ENCODE results near the gene PRG3. TPM values are rescaled to one million over a fixed set of nuclear protein-coding genes. Genes with fewer than 3 reads are reported as not detected.

Gene PRG3
- total RNA-seq, 1 experiment from 2014 or later: not detected

DNA sequence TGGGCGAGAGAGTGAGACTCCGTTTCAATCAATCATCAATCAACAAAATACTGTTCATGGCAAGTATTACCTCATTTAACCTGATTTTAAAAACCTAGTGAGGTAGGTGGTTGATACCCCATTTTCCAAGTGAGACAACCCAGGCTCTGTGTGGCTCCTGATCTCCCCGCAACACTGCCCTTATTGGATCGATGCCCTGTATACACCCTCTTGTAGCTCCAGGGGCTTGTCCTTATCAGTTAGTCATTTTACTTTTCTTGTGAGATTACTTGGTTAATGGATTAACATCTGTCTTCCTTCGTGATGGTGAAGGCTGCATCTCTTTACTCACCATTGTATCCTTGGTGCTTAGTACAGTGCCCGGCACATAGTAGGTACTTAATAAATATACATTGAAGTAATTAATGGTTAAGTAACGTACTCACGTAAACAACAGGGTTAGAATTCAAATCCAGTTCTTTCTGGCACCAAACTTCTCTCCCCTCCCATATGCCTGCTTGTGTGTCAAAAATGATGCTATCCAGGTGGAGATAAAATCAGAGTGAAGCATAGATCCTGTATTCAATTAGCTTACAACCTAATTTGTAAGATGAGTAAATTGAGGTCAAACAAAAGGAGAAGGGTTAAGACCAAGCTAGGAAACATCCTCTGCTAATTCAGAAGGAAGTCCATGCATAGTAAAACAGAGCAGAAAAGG lies 11.3 kb upstream of the PRG3 start:
- ChIA-PET CTCF (no interaction called here), POLR2A (ENCODE audit: unreplicated experiment) (no interaction called here)
- Histone ChIP-seq H3K9me2 (replicated peaks; ENCODE audit: low read length) (no peaks in the 10 kb centered on the region), H3K4me3 (ENCODE audit: low read length) (no peak overlapping the region), H3K4me1 (ENCODE audit: insufficient read depth, low read length) (no peaks in the 10 kb centered on the region), H3K9ac (ENCODE audit: low read length) (no peak overlapping the region), H3F3A (ENCODE audit: low read length, unreplicated experiment) (no peaks in the 10 kb centered on the region), H2AFZ (ENCODE audit: low read length) (no peak overlapping the region), H3K9me3 (ENCODE audit: low read length) (no peaks in the 10 kb centered on the region), H3K79me2 (ENCODE audit: low read length) (no peaks in the 10 kb centered on the region), H4K20me1 (ENCODE audit: low read length) (no peaks in the 10 kb centered on the region), H3K27ac (ENCODE audit: low read length) (no peak overlapping the region), H3K27me3 (ENCODE audit: low read length) (peaks cover 34% of the 10 kb centered on the region), H3K36me3 (ENCODE audit: low read depth, low read length) (no peaks in the 10 kb centered on the region), H3K4me2 (ENCODE audit: low read length) (no peak overlapping the region)
- DNase-seq: no peak
- no TSS peak for BruUV-seq (replicated peaks)
- intact Hi-C loops (cut with micrococcal nuclease): no loop called here
- no peak for TF ChIP-seq EZH2 (IDR thresholded peaks at IDR 0.05; ENCODE audit: low read length, unreplicated experiment)
- ATAC-seq: no peak

DNA sequence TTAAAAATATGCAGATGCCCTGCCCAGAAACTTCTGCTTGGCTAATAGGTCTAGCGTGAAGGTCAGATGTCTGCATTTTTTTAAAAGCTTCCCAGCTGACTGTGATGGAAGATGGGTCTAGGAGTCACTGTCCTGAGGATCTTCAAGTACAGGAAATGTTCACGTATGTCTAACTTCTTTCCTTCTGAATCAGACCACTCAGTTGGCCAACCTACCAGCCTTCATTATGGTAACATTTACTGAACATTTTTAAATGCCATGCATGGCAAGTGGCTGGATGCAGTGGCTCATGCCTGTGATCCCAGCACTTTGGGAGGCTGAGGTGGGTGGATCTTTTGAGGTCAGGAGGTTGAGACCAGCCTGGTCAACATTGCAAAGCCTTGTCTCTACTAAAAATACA lies 10.6 kb upstream of the PRG3 start:
- Histone ChIP-seq H3K4me1 (ENCODE audit: insufficient read depth, low read length) (no peaks in the 10 kb centered on the region), H3K27ac (ENCODE audit: low read length) (no peak overlapping the region), H3K4me3 (ENCODE audit: low read length) (no peak overlapping the region), H3K9ac (ENCODE audit: low read length) (no peak overlapping the region), H3K36me3 (ENCODE audit: low read depth, low read length) (no peaks in the 10 kb centered on the region), H3K9me3 (ENCODE audit: low read length) (no peaks in the 10 kb centered on the region), H3K9me2 (replicated peaks; ENCODE audit: low read length) (no peaks in the 10 kb centered on the region), H3F3A (ENCODE audit: low read length, unreplicated experiment) (no peaks in the 10 kb centered on the region), H3K79me2 (ENCODE audit: low read length) (no peaks in the 10 kb centered on the region), H3K4me2 (ENCODE audit: low read length) (no peak overlapping the region), H2AFZ (ENCODE audit: low read length) (no peak overlapping the region), H3K27me3 (ENCODE audit: low read length) (peaks cover 34% of the 10 kb centered on the region), H4K20me1 (ENCODE audit: low read length) (no peaks in the 10 kb centered on the region)
- DNase-seq (no peak), ATAC-seq (no peak)
- BruUV-seq (replicated peaks): no TSS peak
- intact Hi-C loops (cut with micrococcal nuclease): no loop called here
- TF ChIP-seq EZH2phosphoT487 (IDR thresholded peaks at IDR 0.05; ENCODE audit: borderline replicate concordance, low read length) (no peak), CTCF (conservative IDR thresholded peaks at IDR 0.05; ENCODE audit: low read depth, low read length) (no peak), EZH2 (IDR thresholded peaks at IDR 0.05; ENCODE audit: low read length, unreplicated experiment) (no peak)
- POLR2A ChIA-PET (ENCODE audit: unreplicated experiment): no interaction called here
- CTCF ChIA-PET: no interaction called here

- Histone ChIP-seq H3K4me2 (ENCODE audit: low read length) (no peak overlapping the region), H3K9me3 (ENCODE audit: low read length) (no peaks in the 10 kb centered on the region), H3K9me2 (replicated peaks; ENCODE audit: low read length) (no peaks in the 10 kb centered on the region), H3K36me3 (ENCODE audit: low read depth, low read length) (no peaks in the 10 kb centered on the region), H3K4me3 (ENCODE audit: low read length) (no peak overlapping the region), H3K27me3 (ENCODE audit: low read length) (peaks cover 35% of the 10 kb centered on the region), H3K79me2 (ENCODE audit: low read length) (no peaks in the 10 kb centered on the region), H2AFZ (ENCODE audit: low read length) (no peak overlapping the region), H3K27ac (ENCODE audit: low read length) (no peak overlapping the region), H3K4me1 (ENCODE audit: insufficient read depth, low read length) (no peaks in the 10 kb centered on the region), H3K9ac (ENCODE audit: low read length) (no peak overlapping the region), H3F3A (ENCODE audit: low read length, unreplicated experiment) (no peaks in the 10 kb centered on the region), H4K20me1 (ENCODE audit: low read length) (no peaks in the 10 kb centered on the region)
- no peak for ATAC-seq
- ChIA-PET POLR2A (ENCODE audit: unreplicated experiment) (no interaction called here), CTCF (no interaction called here)
- intact Hi-C loops (cut with micrococcal nuclease): no loop called here
- no peak for TF ChIP-seq EZH2 (IDR thresholded peaks at IDR 0.05; ENCODE audit: low read length, unreplicated experiment)
- no peak for TF ChIP-seq CTCF (conservative IDR thresholded peaks at IDR 0.05; ENCODE audit: low read depth, low read length)
- no peak for TF ChIP-seq EZH2phosphoT487 (IDR thresholded peaks at IDR 0.05; ENCODE audit: borderline replicate concordance, low read length)
- BruUV-seq (replicated peaks): no TSS peak
- DNase-seq: no peak
These were observed 10.2 kb upstream of the PRG3 start for GRCh38 chr11:57391111-57391510.
